Liver (tissue), 9 donors: Measurements from ENCODE around the gene CDK11A. TPM values are rescaled to one million over a fixed set of nuclear protein-coding genes. Genes with fewer than 3 reads are reported as not detected.
"Not testable (repeated sequence)": the region's sequence is repeated elsewhere in the genome, so short reads cannot be mapped to it uniquely, and the experiment has no call there.

Experiments used
- DNase-seq: peaks from one replicate; pipeline ENCODE4 v3.0.0-alpha.2; 2017; ENCODE audit warnings: low spot score
- H3K27ac ChIP-seq, 2 donors: one replicate each; pipeline ENCODE4 v1.7.0; 2013; ENCODE audit warnings: inconsistent platforms in 2 of 2, low read length in 2 of 2, control low read depth in 1 of 2, low read depth in 1 of 2, mild to moderate bottlenecking in 1 of 2
- H3K27me3 ChIP-seq, 4 donors: one replicate each; pipeline versions ENCODE4 v1.6.1 to v1.7.0; 2013; ENCODE audit warnings: low read length in 3 of 4, inconsistent platforms in 1 of 4, mild to moderate bottlenecking in 1 of 4, moderate library complexity in 1 of 4; ENCODE audit not compliant: control insufficient read depth in 4 of 4, insufficient read depth in 4 of 4
- H3K36me3 ChIP-seq, 4 donors: one replicate each; pipeline versions ENCODE4 v1.6.1 to v1.7.0; 2013; ENCODE audit warnings: low read length in 3 of 4, mild to moderate bottlenecking in 3 of 4, low read depth in 1 of 4, moderate library complexity in 1 of 4; ENCODE audit not compliant: control insufficient read depth in 4 of 4, insufficient read depth in 3 of 4
- H3K4me1 ChIP-seq, 4 donors: one replicate each; pipeline versions ENCODE4 v1.6.1 to v1.7.0; 2013; ENCODE audit warnings: low read length in 3 of 4, mild to moderate bottlenecking in 3 of 4, moderate library complexity in 1 of 4; ENCODE audit not compliant: control insufficient read depth in 4 of 4, insufficient read depth in 4 of 4
- H3K4me3 ChIP-seq, 3 donors: one replicate each; pipeline versions ENCODE4 v1.6.1 to v1.7.0; 2013; ENCODE audit warnings: low read length in 3 of 3, control low read depth in 1 of 3, low read depth in 1 of 3, mild to moderate bottlenecking in 1 of 3
- H3K9ac ChIP-seq, 2 donors: one replicate each; pipeline ENCODE4 v1.7.0; 2013; ENCODE audit warnings: low read length in 2 of 2, mild to moderate bottlenecking in 2 of 2, moderate library complexity in 2 of 2, control low read depth in 1 of 2, low read depth in 1 of 2
- H3K9me3 ChIP-seq, 4 donors: one replicate each; pipeline versions ENCODE4 v1.6.1 to v1.7.0; 2013; ENCODE audit warnings: low read length in 3 of 4; ENCODE audit not compliant: control insufficient read depth in 4 of 4
- ATF3 ChIP-seq: IDR thresholded peaks from 2 replicates; pipeline ENCODE4 v1.6.1; 2016; ENCODE audit warnings: antibody characterized with exemption
- CTCF ChIP-seq: fragments of 150-350 bp; IDR thresholded peaks from 2 replicates; pipeline ENCODE4 v1.5.1; 2017; ENCODE audit warnings: improper control_type of control experiment, low read depth, low read length; ENCODE audit not compliant: missing input control
- EGR1 ChIP-seq, 2 donors: IDR thresholded peaks; 2 replicates each; pipeline ENCODE4 v1.6.1; 2016 to 2018; ENCODE audit warnings: antibody characterized with exemption in 2 of 2, low read depth in 2 of 2
- FOXA1 ChIP-seq: IDR thresholded peaks from 2 replicates; pipeline ENCODE4 v1.6.1; 2016; ENCODE audit warnings: antibody characterized with exemption
- FOXA2 ChIP-seq: IDR thresholded peaks from 2 replicates; pipeline ENCODE4 v1.6.1; 2016; ENCODE audit warnings: antibody characterized with exemption
- GABPA ChIP-seq, 2 donors: IDR thresholded peaks in 1 of 2; conservative IDR thresholded peaks in 1 of 2; 2 replicates each; pipeline ENCODE4 v1.6.1; 2016; ENCODE audit warnings: antibody characterized with exemption in 2 of 2, mild to moderate bottlenecking in 1 of 2, moderate library complexity in 1 of 2
- HNF4A ChIP-seq, 2 donors: conservative IDR thresholded peaks; 2 replicates each; pipeline ENCODE4 v1.6.1; 2016; ENCODE audit warnings: antibody characterized with exemption in 2 of 2, mild to moderate bottlenecking in 2 of 2
- HNF4G ChIP-seq: IDR thresholded peaks from 2 replicates; pipeline ENCODE4 v1.6.1; 2016; ENCODE audit warnings: antibody characterized with exemption
- JUND ChIP-seq, 2 donors: IDR thresholded peaks; 2 replicates each; pipeline ENCODE4 v1.6.1; 2016; ENCODE audit warnings: antibody characterized with exemption in 2 of 2
- NR2F2 ChIP-seq: IDR thresholded peaks from 2 replicates; pipeline ENCODE4 v1.6.1; 2016; ENCODE audit warnings: antibody characterized with exemption
- RXRA ChIP-seq, 2 donors: IDR thresholded peaks; 2 replicates each; pipeline ENCODE4 v1.6.1; 2017 to 2018; ENCODE audit warnings: antibody characterized with exemption in 2 of 2, mild to moderate bottlenecking in 1 of 2
- SP1 ChIP-seq: IDR thresholded peaks from 2 replicates; pipeline ENCODE4 v1.6.1; 2018; ENCODE audit warnings: antibody characterized with exemption, mild to moderate bottlenecking
- TAF1 ChIP-seq: conservative IDR thresholded peaks from 2 replicates; pipeline ENCODE4 v1.6.1; 2016; ENCODE audit warnings: antibody characterized with exemption, mild to moderate bottlenecking
- YY1 ChIP-seq: IDR thresholded peaks from 2 replicates; pipeline ENCODE4 v1.6.1; 2016; ENCODE audit warnings: antibody characterized with exemption, mild to moderate bottlenecking
- ZBTB33 ChIP-seq: IDR thresholded peaks from 2 replicates; pipeline ENCODE4 v1.6.1; 2016; ENCODE audit warnings: antibody characterized with exemption
- WGBS: extraction: QIAGEN DNeasy Blood & Tissue Kit; methylation state at CpG from one replicate; pipeline ENCODE4 v1.1.7; 2013; 5-methylcytosine and 5-hydroxymethylcytosine counted together
- polyA plus RNA-seq, 2 donors: library from polyadenylated mRNA; stranded (reverse) in 1 of 2; unstranded in 1 of 2; fragments of 200-250 nt in 1 of 2; fragments of >200 nt in 1 of 2; fragmentation: Nextera tagmentation in 1 of 2; extraction: Ambion mirVana in 1 of 2; gene quantifications; one replicate each; pipeline versions ENCODE4 v1.2.1 to v1.2.3, GENCODE V29; 2013 to 2015
- total RNA-seq, 2 donors: library from RNA; depleted of rRNA; stranded (reverse); fragments of >200 nt; gene quantifications; one replicate each; pipeline ENCODE4 v1.2.3, GENCODE V29; 2014
- donor health status: healthy.
- donor health status: healthy.
- donor health status: healthy.
- donor health status: healthy.
- donor health status: healthy.

Gene CDK11A
- total and polyA plus RNA-seq, 4 donors: 13.7 to 17.0 (median 13.9) TPM

- DNase-seq, H3K4me1 ChIP-seq, H3K4me3 ChIP-seq, H3K9me3 ChIP-seq, H3K27me3 ChIP-seq, H3K9ac ChIP-seq, H3K36me3 ChIP-seq, H3K27ac ChIP-seq: not testable (repeated sequence)
- WGBS: 97% methylated on average over 14 of the region's 20 CpGs
These were observed 16.3 kb downstream of the CDK11A start for GRCh38 chr1:1707897-1708296.

GRCh38 chr1:1707241-1707640 is 16.9 kb downstream of the CDK11A start:
- not testable (repeated sequence) for H3K4me1 ChIP-seq, H3K36me3 ChIP-seq, H3K4me3 ChIP-seq, H3K27me3 ChIP-seq, H3K9me3 ChIP-seq, DNase-seq, H3K27ac ChIP-seq, H3K9ac ChIP-seq
- WGBS: 97% methylated on average over 11 of the region's 23 CpGs

- DNase-seq, H3K4me3 ChIP-seq, H3K4me1 ChIP-seq, H3K9ac ChIP-seq, H3K36me3 ChIP-seq, H3K9me3 ChIP-seq, H3K27ac ChIP-seq, H3K27me3 ChIP-seq: not testable (repeated sequence)
- WGBS: no CpG with 5 or more reads among the region's 10 CpGs
These were observed 18.5 kb downstream of the CDK11A start for GRCh38 chr1:1705623-1706022.

GRCh38 chr1:1704284-1704957 is 19.7 kb downstream of the CDK11A start:
- H3K9me3 ChIP-seq, H3K4me1 ChIP-seq, H3K9ac ChIP-seq, DNase-seq, H3K27ac ChIP-seq, H3K36me3 ChIP-seq, H3K4me3 ChIP-seq, H3K27me3 ChIP-seq: not testable (repeated sequence)
- 93% methylated on average over 26 of the region's 27 CpGs for WGBS

- Histone ChIP-seq H3K9ac (no peak overlapping the region), H3K27me3 (no peaks in the 10 kb centered on the region), H3K4me3 (no peak overlapping the region), H3K4me1 (no peaks in the 10 kb centered on the region), H3K27ac (no peak overlapping the region), H3K36me3 (peaks cover 4 to 10% (median 6%) of the 10 kb centered on the region in 4 donors), H3K9me3 (no peaks in the 10 kb centered on the region)
- 97% methylated on average over 22 of the region's 22 CpGs for WGBS
- no peak for DNase-seq
- TF ChIP-seq JUND (IDR thresholded peaks at IDR 0.05) (no peak), SP1 (no peak), TAF1 (no peak), GABPA (IDR thresholded peaks at IDR 0.05 in 1 of 2, conservative IDR thresholded peaks at IDR 0.05 in 1 of 2) (no peak), EGR1 (IDR thresholded peaks at IDR 0.05; ENCODE audit: low read depth in 2 of 2) (no peak), FOXA1 (no peak), FOXA2 (no peak), HNF4G (no peak), NR2F2 (no peak), RXRA (IDR thresholded peaks at IDR 0.05) (no peak), HNF4A (conservative IDR thresholded peaks at IDR 0.05) (no peak), ATF3 (no peak), ZBTB33 (no peak), YY1 (no peak), CTCF (no peak)
These were observed 20.4 kb downstream of the CDK11A start for GRCh38 chr1:1703796-1704195.
